Measurements from ENCODE around the gene TRAPPC2L.

- TF ChIP-seq CTCF (conservative IDR thresholded peaks at IDR 0.05; ENCODE audit: low read length) (no peak), EZH2phosphoT487 (IDR thresholded peaks at IDR 0.05; ENCODE audit: borderline replicate concordance, low read depth, low read length) (no peak)
Measured at GRCh38 chr16:88822281-88823040, 34.5 kb upstream of the TRAPPC2L start.
